GM18519 (cell line): ENCODE measurements around the gene CNOT1.
"Not testable (repeated sequence)": the region's sequence is repeated elsewhere in the genome, so short reads cannot be mapped to it uniquely, and the experiment has no call there.

Source experiments
- ATAC-seq: cut with Tn5 transposase; IDR thresholded peaks from one replicate; pipeline ENCODE4 v1.9.1; 2021; ENCODE audit warnings: mild to moderate bottlenecking, moderate library complexity; ENCODE audit not compliant: unreplicated experiment, low FRiP score

CNOT1 gene

GRCh38 chr16:58639230-58639629, 9.6 kb upstream of the CNOT1 start:
- ATAC-seq: no peak

GRCh38 chr16:58638148-58639036, 8.8 kb upstream of the CNOT1 start:
- no peak for ATAC-seq

GRCh38 chr16:58637021-58637420, 7.4 kb upstream of the CNOT1 start:
- not testable (repeated sequence) for ATAC-seq

GRCh38 chr16:58636466-58636865, 6.8 kb upstream of the CNOT1 start:
- no peak for ATAC-seq

GRCh38 chr16:58635502-58635901, 5.9 kb upstream of the CNOT1 start:
- ATAC-seq: no peak

- ATAC-seq: no peak
These were observed 4.7 kb upstream of the CNOT1 start for GRCh38 chr16:58634265-58634802.

GRCh38 chr16:58628845-58629732, 537 bp downstream of the CNOT1 start:
- no peak for ATAC-seq

- no peak for ATAC-seq
These were observed 5.4 kb downstream of the CNOT1 start for GRCh38 chr16:58624209-58624608.

GRCh38 chr16:58620396-58620795, 9.2 kb downstream of the CNOT1 start:
- no peak for ATAC-seq

GRCh38 chr16:58615280-58615679, 14.3 kb downstream of the CNOT1 start:
- ATAC-seq: no peak

GRCh38 chr16:58614860-58615259, 14.8 kb downstream of the CNOT1 start:
- ATAC-seq: no peak

GRCh38 chr16:58614212-58614611, 15.4 kb downstream of the CNOT1 start:
- ATAC-seq: no peak

GRCh38 chr16:58612965-58613364, 16.7 kb downstream of the CNOT1 start:
- ATAC-seq: not testable (repeated sequence)

GRCh38 chr16:58608601-58609136, 21.0 kb downstream of the CNOT1 start:
- ATAC-seq: no peak

GRCh38 chr16:58605562-58605961, 24.1 kb downstream of the CNOT1 start:
- no peak for ATAC-seq

GRCh38 chr16:58591083-58591482, 38.5 kb downstream of the CNOT1 start:
- no peak for ATAC-seq

- ATAC-seq: no peak
These were observed 40.2 kb downstream of the CNOT1 start for GRCh38 chr16:58589326-58589905.

GRCh38 chr16:58588406-58588805, 41.2 kb downstream of the CNOT1 start:
- no peak for ATAC-seq

GRCh38 chr16:58586340-58587030, 43.1 kb downstream of the CNOT1 start:
- no peak for ATAC-seq
